Mesenteric fat pad (tissue), 1 donor: ENCODE data around the gene UFSP1. TPM values are rescaled to one million over a fixed set of nuclear protein-coding genes. Genes with fewer than 3 reads are reported as not detected.

Experiments
- DNase-seq: peaks from one replicate; pipeline ENCODE4 v3.0.0-alpha.2; 2020; ENCODE audit warnings: low spot score
- total RNA-seq: library from RNA; stranded (reverse); fragmentation: NEBNext Ultra II Directional; extraction: Animal tissue kit (Norgen Biotek cat#: 25700); gene quantifications from one replicate; pipeline ENCODE4 v1.2.1, GENCODE V29; 2021
- donor health status: DM: yes; HTN: yes; CAD: no.

UFSP1 gene
- total RNA-seq, 1 donor from 2014 or later: 5.1 TPM

DNA sequence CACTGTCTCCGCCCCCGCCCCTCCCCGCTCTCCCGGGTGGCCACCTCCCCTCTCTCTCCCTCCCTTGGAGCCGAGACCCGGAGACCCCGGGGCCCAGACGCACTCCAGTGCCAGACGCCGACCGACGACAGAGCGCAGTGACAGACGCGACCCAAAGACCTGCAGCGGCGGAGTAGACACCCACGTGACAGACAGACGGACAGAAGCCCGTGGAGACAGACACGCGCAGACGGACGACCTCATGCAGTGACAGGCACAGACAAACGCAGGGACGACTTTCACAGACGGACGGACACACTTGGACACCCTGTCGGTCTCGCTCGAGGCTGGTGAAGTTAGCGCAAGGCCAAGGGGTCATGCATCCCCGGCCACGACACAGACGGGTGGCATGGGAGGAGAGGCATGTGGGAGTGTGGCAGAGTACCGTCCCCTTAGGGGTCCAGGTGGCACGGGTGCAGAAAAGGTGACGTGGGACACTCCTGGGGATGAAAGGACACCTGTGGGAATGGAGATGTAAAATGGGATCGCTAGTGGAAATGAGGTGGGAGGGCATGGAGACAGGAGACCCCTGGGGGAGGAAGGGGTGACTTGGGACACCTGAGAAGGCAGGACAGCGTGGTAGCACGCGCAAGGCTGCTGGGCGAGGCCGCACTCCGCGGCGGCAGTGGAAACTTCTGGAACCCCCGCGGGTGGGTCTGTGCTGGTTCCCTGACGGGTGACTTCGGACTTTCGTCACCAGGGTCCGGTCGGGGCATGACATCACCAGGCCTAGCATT is 6.6 kb upstream of the UFSP1 start:
- DNase-seq: no peak

DNA sequence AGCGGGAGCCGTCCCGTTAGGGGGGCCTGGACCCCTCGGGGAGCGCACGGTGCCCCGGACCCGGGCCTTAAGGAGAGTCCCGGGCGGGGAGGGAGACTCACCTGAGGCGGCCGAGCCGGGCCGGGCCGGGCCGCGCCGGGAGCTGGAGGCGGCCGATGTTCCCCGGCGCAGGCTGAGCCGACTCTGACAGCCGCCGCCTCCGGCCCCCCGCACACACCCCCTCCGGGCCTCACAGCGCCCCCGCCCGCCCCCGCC is 6.1 kb upstream of the UFSP1 start, which contains the start of gene ACHE:
Gene ACHE (minus strand): TSS at position 188 of the 255 bp plus-strand sequence. CDS start 1,656 bp downstream, outside the sequence.
- no peak for DNase-seq

DNA sequence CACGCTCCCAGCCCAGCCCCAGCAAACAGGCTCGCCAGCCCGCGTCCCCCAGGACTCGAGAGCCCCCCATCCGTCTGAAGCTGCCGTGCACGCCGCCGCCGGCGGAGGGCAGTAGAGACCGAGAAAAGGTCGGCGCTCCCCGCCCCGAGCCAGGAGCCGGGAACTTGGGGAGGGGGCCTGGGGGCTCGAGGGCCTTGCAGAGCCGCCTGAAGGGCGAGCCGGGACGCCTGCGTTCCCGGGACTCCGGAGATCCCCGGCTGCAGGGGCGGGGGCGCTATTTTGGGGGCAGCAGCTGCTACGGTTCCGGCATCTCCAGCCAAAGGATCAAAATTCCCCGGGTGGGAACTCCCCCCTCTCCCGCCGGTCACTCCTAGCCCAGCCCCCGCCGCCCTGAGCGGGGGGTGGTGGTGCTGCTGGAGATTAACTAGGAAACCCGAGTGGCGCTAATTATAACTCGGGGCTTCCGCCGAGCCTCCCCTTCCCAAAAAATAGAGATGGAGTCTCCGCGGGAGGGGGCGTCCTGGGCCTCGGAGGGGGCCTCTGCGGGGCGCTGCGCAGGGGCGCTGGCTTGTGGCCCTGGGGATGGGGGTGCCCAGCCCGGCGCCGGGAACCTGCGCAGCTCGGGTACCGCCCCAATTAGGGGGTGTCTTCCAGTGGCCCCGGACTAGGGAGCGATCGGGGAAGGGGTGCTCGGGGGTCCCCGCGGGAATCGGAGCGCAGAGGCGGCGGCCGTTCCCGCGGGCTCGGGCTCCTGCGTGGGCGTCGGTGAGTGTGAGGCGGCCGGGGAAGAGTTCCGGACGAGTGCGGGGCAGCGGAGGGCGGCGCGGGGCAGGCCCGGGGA is 5.6 kb upstream of the UFSP1 start:
- no peak for DNase-seq

DNA sequence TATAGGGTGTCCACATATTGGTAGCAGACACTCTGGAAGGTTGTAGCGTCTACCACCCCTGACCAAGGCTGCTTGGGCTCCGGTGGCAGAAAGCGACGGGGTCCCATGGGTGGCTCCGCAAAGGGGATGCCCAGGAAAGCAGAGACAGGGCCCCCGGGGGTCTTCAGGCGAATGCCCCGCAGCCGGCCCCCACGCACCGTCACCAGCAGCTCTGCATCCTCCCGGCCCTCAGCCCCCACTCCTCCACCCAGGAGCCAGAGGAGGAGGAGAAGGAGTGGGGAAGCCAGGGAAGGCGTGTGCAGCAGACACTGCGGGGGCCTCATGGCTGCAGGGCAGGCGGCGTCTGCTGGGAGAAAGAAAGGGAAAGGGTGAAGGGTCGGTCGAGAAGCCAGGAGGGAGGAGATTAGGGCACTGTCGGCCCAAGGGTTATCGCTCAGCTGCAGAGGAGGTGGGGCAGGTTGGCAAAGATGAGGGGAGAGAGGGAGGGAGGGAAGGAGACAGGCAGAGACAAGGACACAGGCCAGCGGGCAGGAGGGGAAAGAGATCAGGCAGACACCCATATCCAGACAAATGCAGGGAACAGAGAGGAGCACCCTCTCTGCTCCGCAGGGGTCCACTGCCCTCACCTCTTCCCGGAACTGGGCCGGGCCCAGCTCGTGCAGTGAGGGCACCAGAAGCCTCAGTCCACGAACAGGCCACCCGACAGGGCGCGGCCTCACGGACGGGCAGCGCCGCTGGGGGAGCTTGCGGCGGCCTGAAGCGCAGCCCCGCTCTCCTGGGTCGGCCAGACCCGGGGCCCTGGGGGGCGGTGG is 4.6 kb upstream of the UFSP1 start:
- no peak for DNase-seq

DNA sequence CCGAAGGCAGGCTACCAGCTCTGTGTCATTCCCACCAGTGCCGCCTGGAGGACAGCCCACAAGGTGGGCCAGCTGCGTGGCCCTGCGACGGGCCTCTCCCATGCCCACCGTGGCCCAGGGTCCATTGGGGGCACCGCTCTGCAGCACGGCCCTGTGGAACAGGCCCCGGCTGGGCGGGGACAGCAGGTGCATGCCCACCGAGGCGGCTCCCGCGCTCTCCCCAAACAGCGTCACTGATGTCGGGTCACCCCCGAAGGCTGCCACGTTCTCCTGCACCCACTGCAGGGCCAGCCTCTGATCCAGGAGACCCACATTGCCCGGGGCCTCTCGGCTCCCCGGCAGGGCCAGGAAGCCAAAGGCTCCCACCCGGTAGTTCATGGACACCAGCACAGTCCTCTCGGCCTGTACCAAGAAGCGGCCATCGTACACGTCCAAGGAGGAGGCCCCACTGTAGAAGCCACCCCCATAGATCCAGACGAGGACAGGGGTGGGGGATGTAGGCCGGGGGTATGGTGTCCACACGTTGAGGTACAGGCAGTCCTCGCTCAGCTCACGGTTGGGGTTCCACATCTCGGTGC is 3.9 kb upstream of the UFSP1 start:
- DNase-seq: no peak

DNA sequence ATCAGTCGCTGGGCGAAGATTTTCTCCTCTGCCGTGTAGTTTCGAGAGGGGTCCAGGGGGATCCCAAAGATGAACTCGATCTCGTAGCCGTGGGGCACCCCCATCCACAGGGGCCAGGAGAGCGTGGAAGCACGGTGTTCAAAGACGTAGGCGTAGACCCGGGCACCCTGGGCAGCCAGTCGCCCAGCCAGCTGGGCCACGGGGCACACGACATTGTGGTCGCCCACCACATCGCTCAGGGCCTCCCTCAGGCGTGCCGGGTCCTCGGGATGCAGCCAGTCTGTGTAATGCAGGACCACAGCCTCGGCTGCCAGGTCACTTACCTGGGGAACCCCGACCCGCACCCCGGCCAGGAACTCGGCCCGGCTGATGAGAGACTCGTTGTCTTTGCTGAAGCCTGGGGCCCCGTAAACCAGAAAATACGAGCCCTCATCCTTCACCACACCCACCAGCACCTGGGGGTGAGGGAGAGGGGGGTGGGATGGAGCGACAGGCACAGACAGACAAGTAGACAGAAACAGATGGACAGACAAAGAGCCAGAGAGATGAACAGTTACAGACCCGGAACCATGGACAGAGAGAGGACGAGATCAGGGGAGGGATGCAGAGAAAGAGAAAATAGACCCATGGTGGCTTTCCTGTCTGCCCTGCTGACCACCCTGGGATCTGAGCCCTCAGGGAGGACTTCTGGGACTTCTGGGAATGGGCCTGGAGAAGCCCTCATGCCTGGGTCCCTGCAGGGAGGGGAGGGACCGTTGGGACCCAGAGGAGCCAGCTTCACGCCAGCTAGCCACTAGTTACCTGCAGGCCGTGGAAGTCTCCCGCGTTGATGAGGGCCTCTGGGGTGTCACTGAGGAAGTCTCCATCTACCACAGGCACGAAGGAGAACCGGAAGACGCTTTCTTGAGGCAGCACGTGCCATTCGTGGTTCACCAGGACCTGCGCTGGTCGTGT is 3.1 kb upstream of the UFSP1 start:
- no peak for DNase-seq

DNA sequence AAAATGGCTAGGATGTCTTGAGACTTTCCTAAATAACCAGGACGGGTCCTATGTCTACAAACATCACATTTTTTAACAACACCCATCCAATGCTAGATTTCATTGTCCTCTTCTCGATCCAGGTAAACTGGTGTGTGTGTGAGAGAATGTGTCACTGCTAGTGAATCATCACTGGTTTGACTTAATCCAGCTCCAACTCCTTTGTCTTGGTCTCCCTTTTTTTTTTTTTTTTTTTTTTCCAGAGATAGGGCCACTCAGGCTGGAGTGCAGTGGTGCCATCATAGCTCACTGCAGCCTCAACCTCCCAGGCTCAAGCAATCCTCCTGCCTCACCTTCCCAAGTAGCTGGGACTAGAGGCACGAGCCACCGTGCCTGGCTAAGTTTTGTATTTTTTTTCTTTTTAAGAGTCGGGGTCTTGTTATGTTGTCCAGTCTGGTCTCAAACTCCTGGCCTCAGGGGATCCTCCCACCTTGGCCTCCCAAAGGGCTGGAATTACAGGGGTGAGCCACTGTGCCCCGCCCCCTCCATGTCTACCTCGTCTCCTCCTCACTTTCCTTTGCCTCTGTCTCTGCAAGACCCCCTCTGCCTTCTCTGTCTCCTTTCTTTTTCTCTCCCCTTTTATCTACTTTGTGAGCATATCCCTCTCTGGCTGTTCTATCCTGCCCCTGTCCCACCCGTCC is 2.2 kb upstream of the UFSP1 start:
- no peak for DNase-seq

DNA sequence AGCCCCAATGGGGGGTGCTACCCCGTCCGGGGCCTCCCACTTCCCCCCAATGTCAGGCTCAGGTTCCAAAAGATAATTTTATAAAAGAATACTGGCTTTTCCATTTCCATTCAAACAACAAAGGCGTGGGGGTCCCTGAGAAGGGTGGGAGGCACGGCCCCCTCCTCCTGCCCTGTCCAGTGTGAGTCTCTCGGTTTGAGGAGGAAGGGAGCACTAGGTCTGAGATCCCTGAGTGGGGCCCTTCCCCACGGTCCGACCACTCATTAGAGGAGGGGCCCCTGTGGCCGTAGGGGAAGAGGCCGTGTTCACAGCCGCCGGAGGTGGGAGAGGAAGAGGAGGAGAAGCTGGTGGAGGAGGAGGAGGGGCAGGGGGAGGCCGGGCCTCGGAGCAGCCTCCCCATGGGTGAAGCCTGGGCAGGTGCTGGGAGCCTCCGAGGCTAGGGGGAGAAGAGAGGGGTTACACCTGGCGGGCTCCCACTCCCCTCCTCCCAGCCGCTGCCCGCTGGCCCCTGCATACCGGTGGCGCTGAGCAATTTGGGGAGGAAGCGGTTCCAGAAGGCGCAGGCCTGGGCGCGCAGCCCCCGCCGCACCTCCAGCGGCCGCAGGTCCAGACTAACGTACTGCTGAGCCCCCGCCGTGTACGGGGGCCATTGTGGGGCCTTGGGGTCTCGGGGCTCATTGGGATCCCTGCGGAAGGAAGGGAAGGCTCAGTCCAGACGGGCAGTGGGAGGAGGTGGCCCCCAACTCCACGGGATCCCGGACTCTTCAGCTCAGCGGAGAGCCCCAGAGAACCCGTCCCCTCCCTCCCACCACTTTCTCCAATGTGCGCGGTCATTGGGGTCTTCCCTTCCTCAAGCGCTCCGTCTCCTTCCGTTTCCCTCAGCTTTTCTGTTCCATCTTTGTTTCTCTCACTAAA is 1.4 kb upstream of the UFSP1 start:
- DNase-seq: no peak

DNA sequence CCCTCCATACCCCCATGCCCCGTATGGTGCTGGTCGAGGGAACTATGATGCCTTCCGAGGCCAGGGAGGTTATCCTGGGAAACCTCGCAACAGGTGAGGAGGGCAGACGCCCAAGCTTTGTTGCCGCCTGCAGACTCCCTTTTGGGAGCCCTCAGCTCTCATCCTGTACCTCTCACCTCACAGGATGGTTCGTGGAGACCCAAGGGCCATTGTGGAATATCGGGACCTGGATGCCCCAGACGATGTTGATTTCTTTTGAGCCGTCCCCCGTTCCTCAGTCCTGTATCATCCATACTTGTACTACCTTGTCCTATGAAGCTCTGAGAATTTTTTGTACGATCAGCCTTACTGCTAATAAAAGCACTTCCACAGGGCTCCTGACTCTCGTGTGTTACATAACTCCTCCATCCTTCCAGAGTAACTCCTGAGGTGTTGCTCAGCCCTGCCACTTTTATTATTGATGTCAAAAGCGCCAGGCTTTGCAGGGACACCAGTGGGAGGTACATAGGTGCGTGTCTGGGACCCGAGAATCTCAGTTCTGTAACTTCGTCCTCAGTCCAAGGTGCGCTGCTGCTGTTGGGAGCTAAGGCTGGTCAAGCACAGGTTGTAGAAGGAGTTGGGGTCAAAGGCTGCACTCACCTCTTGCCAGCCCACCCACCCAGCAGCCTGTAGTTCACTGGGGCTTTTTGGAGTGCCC is 1.1 kb downstream of the UFSP1 start:
- DNase-seq: no peak

DNA sequence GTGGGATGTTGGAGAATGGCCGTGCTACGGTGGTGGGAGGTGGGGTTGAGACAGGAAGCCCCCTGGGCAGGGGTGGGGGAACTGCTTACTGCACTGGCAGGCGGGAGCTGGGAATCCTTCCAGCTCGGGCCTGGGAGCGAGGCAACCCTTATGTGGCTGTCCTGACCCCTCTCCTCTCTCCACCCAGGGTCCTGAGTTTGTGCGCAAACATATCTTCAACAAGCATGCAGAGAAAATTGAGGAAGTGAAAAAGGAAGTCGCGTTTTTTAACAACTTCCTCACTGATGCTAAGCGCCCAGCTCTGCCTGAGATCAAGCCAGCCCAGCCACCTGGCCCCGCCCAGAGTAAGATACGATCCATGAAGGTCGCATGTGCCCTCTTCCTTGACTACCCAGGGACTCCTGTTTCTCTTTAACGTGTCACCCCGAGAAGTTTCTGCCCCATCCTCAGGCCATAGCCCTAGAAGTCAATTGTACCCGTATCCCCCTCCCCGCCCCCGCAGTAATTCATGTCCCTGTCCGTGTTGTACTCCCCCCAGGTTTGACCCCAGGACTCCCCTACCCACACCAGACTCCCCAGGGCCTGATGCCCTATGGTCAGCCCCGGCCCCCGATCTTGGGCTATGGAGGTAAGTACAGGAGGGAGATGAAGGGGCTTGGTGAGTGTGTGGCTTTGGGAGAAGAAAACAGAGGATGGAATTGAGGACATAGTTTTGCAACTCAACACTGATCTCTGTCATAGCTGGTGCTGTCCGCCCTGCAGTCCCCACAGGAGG is 1.8 kb downstream of the UFSP1 start:
- DNase-seq: no peak

DNA sequence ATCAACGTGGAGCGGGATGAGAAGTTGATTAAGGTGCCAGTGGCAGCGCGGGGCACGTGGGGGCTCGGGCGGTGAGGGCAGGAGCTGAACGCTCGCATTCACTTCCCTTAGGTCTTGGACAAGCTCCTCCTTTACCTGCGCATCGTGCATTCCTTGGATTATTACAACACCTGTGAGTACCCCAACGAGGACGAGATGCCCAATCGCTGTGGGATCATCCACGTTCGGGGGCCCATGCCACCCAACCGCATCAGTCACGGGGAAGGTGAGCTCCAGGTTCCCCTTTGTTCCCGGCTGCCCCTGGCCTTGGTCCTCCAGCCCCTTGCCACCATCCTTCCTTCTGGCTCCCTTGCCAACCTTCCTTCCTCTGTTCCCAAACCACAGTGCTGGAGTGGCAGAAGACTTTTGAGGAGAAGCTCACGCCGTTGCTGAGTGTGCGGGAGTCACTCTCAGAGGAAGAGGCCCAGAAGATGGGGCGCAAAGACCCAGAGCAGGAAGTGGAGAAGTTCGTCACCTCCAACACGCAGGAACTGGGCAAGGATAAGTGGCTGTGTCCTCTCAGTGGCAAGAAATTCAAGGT is 2.5 kb downstream of the UFSP1 start:
- no peak for DNase-seq

DNA sequence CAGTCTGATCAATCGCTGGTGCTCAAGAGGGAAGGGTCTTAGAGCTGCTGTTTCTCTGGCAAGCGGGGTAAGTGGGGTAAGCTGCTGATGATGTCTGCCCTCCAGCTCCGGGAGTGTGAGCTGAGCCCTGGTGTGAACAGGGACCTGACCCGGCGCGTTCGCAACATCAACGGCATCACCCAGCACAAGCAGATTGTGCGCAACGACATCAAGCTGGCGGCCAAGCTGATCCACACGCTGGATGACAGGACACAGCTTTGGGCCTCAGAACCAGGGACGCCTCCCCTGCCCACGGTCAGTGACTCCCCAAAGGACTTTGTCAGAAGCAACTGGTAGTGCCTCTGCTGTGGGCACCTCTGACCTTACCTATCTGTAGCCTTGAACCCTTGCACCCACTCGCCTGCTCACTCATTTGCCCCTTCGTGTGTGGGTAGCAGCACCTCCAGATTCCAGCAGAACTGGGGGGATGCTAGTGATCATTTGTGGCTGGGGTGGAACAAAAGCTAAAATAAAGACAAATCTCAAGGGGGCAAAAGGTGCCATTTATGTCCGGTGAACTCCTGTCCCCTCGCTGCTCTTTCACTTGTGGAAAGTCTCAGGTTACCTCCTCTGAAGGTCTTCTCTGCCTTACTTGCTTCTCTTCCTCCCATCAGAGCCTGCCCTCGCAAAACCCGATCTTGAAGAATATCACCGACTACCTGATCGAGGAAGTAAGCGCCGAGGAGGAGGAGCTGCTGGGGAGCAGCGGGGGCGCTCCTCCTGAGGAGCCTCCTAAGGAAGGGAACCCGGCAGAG is 3.2 kb downstream of the UFSP1 start:
- DNase-seq: no peak

DNA sequence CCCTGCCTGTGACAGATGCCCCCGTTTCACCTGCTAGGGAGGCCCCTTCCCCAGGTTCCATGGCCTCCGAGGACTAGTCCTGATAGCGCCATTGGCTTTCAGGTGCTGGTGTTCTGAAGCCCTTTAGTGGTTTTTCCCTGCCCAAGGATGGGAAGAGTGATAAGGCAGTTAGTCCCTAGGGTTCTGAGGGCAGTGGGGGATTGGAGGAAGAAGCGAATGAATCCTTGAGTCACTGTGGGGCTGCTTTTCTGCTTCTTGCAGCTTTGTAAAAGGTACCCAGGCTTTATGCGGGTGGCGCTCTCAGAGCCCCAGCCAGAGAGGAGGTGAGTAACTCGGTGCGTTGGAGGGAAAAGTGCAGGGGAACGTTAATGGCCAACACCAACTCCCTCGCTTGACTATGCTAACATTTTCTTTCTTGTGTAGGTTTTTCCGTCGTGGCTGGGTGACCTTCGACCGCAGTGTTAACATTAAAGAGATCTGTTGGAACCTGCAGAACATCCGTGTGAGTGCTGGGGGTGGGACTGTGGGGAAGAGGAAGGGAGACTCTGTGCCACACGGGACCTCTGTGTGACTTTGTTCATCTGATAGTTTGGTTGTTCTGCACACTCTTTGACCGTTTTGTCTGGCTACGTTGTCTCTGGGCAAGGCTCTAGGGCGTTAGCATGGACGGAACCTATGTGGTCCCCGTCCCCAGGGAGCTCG is 3.9 kb downstream of the UFSP1 start:
- DNase-seq: no peak

DNA sequence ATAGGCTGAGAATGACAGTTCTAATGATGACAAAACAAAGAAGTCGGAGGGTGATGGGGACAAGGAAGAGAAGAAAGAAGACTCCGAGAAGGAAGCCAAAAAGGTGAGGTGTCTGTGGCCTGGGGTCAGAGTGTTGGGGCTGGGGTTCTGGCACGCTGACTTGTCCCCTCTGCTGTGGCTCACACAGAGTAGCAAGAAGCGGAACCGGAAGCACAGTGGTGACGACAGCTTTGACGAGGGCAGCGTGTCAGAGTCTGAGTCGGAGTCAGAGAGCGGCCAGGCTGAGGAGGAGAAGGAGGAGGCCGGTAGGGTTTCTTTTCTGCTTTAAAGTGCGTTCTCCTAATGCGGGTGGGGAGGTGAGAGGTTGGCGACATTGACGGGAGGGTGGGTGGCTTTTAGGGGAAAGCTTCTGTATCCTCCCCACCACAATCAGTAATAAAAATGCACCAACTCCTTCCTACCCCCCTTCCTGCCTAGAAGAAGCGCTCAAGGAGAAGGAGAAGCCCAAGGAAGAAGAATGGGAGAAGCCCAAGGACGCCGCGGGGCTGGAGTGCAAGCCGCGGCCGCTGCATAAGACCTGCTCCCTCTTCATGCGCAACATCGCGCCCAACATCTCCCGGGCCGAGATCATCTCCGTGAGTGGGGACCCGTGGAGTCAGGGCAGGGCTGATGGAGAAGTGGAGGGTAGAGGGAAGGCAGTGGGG is 4.6 kb downstream of the UFSP1 start:
- DNase-seq: no peak
